ENCODE results near the gene SGO1. TPM values are rescaled to one million over a fixed set of nuclear protein-coding genes. Genes with fewer than 3 reads are reported as not detected.

SGO1 gene
- total RNA-seq, 1 experiment from 2014 or later, result 34.3 TPM

DNA sequence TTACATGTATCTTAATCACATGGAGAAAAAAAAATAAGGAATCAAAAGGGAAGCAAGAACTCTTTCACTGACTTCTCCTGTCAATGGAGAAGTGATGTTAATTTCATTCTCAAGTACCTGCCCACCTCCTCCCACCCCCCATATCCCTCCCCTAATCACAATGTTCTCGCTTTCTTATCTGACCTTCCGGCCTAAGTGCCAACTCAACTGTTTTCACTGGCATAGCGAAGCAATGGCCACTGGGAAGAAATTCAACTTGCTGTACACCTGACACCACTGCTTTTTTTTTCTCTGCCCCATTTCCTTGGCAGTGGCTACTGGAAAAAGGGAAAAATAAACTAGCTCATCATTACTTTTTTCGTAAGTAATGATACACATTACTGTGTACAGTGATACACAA lies 3.8 kb downstream of the SGO1 start:
- H3K4me3 Mint-ChIP-seq, result no peak overlapping the region

GRCh38 chr3:20181276-20181675 lies 4.7 kb downstream of the SGO1 start:
- Mint-ChIP-seq H3K36me3 (peaks cover 51% of the 10 kb centered on the region), H3K27ac (no peak overlapping the region), H3K27me3 (ENCODE audit: low read depth) (no peaks in the 10 kb centered on the region), H3K4me3 (no peak overlapping the region), H3K9me3 (no peaks in the 10 kb centered on the region), H3K4me1 (no peaks in the 10 kb centered on the region; the same call in 1 of the 2 replicates)
- DNase-seq (ENCODE audit: low spot score), result no peak
- TF ChIP-seq, protein P1, sequence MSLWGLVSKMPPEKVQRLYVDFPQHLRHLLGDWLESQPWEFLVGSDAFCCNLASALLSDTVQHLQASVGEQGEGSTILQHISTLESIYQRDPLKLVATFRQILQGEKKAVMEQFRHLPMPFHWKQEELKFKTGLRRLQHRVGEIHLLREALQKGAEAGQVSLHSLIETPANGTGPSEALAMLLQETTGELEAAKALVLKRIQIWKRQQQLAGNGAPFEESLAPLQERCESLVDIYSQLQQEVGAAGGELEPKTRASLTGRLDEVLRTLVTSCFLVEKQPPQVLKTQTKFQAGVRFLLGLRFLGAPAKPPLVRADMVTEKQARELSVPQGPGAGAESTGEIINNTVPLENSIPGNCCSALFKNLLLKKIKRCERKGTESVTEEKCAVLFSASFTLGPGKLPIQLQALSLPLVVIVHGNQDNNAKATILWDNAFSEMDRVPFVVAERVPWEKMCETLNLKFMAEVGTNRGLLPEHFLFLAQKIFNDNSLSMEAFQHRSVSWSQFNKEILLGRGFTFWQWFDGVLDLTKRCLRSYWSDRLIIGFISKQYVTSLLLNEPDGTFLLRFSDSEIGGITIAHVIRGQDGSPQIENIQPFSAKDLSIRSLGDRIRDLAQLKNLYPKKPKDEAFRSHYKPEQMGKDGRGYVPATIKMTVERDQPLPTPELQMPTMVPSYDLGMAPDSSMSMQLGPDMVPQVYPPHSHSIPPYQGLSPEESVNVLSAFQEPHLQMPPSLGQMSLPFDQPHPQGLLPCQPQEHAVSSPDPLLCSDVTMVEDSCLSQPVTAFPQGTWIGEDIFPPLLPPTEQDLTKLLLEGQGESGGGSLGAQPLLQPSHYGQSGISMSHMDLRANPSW (CRISPR knock-in tag; conservative IDR thresholded peaks at IDR 0.05; ENCODE audit: low read depth), result no peak
- no peak for TF ChIP-seq GRHL2 (CRISPR knock-in tag; IDR thresholded peaks at IDR 0.05; ENCODE audit: insufficient replicate concordance, severe bottlenecking)
- TF ChIP-seq ZNF121 (CRISPR knock-in tag; IDR thresholded peaks at IDR 0.05), result no peak
- TF ChIP-seq ZSCAN18 (CRISPR knock-in tag; IDR thresholded peaks at IDR 0.05), result no peak
- TF ChIP-seq ZNF281 (CRISPR knock-in tag; IDR thresholded peaks at IDR 0.05), result no peak
- TF ChIP-seq, protein P2, sequence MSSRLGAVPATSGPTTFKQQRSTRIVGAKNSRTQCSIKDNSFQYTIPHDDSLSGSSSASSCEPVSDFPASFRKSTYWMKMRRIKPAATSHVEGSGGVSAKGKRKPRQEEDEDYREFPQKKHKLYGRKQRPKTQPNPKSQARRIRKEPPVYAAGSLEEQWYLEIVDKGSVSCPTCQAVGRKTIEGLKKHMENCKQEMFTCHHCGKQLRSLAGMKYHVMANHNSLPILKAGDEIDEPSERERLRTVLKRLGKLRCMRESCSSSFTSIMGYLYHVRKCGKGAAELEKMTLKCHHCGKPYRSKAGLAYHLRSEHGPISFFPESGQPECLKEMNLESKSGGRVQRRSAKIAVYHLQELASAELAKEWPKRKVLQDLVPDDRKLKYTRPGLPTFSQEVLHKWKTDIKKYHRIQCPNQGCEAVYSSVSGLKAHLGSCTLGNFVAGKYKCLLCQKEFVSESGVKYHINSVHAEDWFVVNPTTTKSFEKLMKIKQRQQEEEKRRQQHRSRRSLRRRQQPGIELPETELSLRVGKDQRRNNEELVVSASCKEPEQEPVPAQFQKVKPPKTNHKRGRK (CRISPR knock-in tag; IDR thresholded peaks at IDR 0.05; ENCODE audit: borderline replicate concordance), result no peak
- POLR2A ChIA-PET, result no interaction called here
- CTCF ChIA-PET, result no interaction called here
- no peak for ATAC-seq

More for the DNA sequence above, 3.8 kb downstream of the SGO1 start:
- ATAC-seq (no peak), DNase-seq (ENCODE audit: low spot score) (no peak)
- no peaks in the 10 kb centered on the region for H3K9me3 Mint-ChIP-seq
- TF ChIP-seq ZNF138 (CRISPR knock-in tag; conservative IDR thresholded peaks at IDR 0.05), result no peak
- TF ChIP-seq JAZF1 (CRISPR knock-in tag; IDR thresholded peaks at IDR 0.05), result no peak
- no peak for TF ChIP-seq ZNF317 (CRISPR knock-in tag; IDR thresholded peaks at IDR 0.05; ENCODE audit: borderline replicate concordance, low read depth)
- TF ChIP-seq, protein P3, sequence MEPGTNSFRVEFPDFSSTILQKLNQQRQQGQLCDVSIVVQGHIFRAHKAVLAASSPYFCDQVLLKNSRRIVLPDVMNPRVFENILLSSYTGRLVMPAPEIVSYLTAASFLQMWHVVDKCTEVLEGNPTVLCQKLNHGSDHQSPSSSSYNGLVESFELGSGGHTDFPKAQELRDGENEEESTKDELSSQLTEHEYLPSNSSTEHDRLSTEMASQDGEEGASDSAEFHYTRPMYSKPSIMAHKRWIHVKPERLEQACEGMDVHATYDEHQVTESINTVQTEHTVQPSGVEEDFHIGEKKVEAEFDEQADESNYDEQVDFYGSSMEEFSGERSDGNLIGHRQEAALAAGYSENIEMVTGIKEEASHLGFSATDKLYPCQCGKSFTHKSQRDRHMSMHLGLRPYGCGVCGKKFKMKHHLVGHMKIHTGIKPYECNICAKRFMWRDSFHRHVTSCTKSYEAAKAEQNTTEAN (CRISPR knock-in tag; IDR thresholded peaks at IDR 0.05), result no peak
- no peak for TF ChIP-seq RORB (CRISPR knock-in tag; IDR thresholded peaks at IDR 0.05)
- TF ChIP-seq MXD4 (CRISPR knock-in tag; IDR thresholded peaks at IDR 0.05; ENCODE audit: borderline replicate concordance), result no peak
- TF ChIP-seq, protein P4, sequence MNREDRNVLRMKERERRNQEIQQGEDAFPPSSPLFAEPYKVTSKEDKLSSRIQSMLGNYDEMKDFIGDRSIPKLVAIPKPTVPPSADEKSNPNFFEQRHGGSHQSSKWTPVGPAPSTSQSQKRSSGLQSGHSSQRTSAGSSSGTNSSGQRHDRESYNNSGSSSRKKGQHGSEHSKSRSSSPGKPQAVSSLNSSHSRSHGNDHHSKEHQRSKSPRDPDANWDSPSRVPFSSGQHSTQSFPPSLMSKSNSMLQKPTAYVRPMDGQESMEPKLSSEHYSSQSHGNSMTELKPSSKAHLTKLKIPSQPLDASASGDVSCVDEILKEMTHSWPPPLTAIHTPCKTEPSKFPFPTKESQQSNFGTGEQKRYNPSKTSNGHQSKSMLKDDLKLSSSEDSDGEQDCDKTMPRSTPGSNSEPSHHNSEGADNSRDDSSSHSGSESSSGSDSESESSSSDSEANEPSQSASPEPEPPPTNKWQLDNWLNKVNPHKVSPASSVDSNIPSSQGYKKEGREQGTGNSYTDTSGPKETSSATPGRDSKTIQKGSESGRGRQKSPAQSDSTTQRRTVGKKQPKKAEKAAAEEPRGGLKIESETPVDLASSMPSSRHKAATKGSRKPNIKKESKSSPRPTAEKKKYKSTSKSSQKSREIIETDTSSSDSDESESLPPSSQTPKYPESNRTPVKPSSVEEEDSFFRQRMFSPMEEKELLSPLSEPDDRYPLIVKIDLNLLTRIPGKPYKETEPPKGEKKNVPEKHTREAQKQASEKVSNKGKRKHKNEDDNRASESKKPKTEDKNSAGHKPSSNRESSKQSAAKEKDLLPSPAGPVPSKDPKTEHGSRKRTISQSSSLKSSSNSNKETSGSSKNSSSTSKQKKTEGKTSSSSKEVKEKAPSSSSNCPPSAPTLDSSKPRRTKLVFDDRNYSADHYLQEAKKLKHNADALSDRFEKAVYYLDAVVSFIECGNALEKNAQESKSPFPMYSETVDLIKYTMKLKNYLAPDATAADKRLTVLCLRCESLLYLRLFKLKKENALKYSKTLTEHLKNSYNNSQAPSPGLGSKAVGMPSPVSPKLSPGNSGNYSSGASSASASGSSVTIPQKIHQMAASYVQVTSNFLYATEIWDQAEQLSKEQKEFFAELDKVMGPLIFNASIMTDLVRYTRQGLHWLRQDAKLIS (CRISPR knock-in tag; IDR thresholded peaks at IDR 0.05; ENCODE audit: borderline replicate concordance), result no peak
- no peak for TF ChIP-seq NFE2L1 (CRISPR knock-in tag; IDR thresholded peaks at IDR 0.05)
- TF ChIP-seq ATF1 (CRISPR knock-in tag; IDR thresholded peaks at IDR 0.05), result no peak
- TF ChIP-seq NR1H2 (CRISPR knock-in tag; IDR thresholded peaks at IDR 0.05), result no peak
- TF ChIP-seq CREB1 (CRISPR knock-in tag; IDR thresholded peaks at IDR 0.05), result no peak
- TF ChIP-seq, protein P5, sequence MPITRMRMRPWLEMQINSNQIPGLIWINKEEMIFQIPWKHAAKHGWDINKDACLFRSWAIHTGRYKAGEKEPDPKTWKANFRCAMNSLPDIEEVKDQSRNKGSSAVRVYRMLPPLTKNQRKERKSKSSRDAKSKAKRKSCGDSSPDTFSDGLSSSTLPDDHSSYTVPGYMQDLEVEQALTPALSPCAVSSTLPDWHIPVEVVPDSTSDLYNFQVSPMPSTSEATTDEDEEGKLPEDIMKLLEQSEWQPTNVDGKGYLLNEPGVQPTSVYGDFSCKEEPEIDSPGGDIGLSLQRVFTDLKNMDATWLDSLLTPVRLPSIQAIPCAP (CRISPR knock-in tag; IDR thresholded peaks at IDR 0.05), result no peak
- H3K27me3 Mint-ChIP-seq (ENCODE audit: low read depth), result no peaks in the 10 kb centered on the region
- H3K4me1 Mint-ChIP-seq, result no peaks in the 10 kb centered on the region; the same call in 1 of the 2 replicates
- H3K27ac Mint-ChIP-seq, result no peak overlapping the region
- CTCF ChIA-PET, result no interaction called here
- POLR2A ChIA-PET, result no interaction called here
- peaks cover 43% of the 10 kb centered on the region for H3K36me3 Mint-ChIP-seq
